Measurements from ENCODE around the gene TMEM101. TPM values are rescaled to one million over a fixed set of nuclear protein-coding genes. Genes with fewer than 3 reads are reported as not detected.
"Not testable (repeated sequence)": the region's sequence is repeated elsewhere in the genome, so short reads cannot be mapped to it uniquely, and the experiment has no call there.

The TMEM101 gene
- total RNA-seq, 3 donors from 2014 or later: 23.0 to 27.7 (median 23.8) TPM

GRCh38 chr17:44029736-44030135 lies 15.0 kb upstream of the TMEM101 start:
- H3K36me3 ChIP-seq (ENCODE audit: low read depth): no peaks in the 10 kb centered on the region
- TF ChIP-seq CTCF (IDR thresholded peaks at IDR 0.05): no peak
- H3K9me3 ChIP-seq: no peaks in the 10 kb centered on the region
- H3K4me3 ChIP-seq: no peak overlapping the region
- DNase-seq (no peak), ATAC-seq (no peak)
- no peaks in the 10 kb centered on the region for H3K4me1 ChIP-seq (ENCODE audit: low read depth)
- intact Hi-C loops (cut with DNase I, micrococcal nuclease): no loop called here

- intact Hi-C loops (cut with DNase I, micrococcal nuclease): no loop called here
- TF ChIP-seq CTCF (IDR thresholded peaks at IDR 0.05): no peak
- ATAC-seq (no peak), DNase-seq (peak in 1 of 3 donors; percentile 5)
- no peak overlapping the region for H3K4me3 ChIP-seq
- H3K9me3 ChIP-seq: no peaks in the 10 kb centered on the region
- no peaks in the 10 kb centered on the region for H3K4me1 ChIP-seq (ENCODE audit: low read depth)
- H3K36me3 ChIP-seq (ENCODE audit: low read depth): no peaks in the 10 kb centered on the region
Observed at GRCh38 chr17:44024853-44025252, 10.1 kb upstream of the TMEM101 start.

- peak; percentile 43 for ATAC-seq
- no peaks in the 10 kb centered on the region for H3K4me1 ChIP-seq (ENCODE audit: low read depth)
- no peak overlapping the region for H3K4me3 ChIP-seq
- TF ChIP-seq CTCF (IDR thresholded peaks at IDR 0.05): no peak
- intact Hi-C loops (cut with DNase I, micrococcal nuclease): no loop called here
- peak in 1 of 3 donors; percentile 21 for DNase-seq
- no peaks in the 10 kb centered on the region for H3K9me3 ChIP-seq
- no peaks in the 10 kb centered on the region for H3K36me3 ChIP-seq (ENCODE audit: low read depth)
Observed at GRCh38 chr17:44024271-44024663, 9.5 kb upstream of the TMEM101 start.

- DNase-seq (peak in 1 of 3 donors; percentile 11), ATAC-seq (no peak)
- H3K9me3 ChIP-seq: no peaks in the 10 kb centered on the region
- H3K4me3 ChIP-seq: no peak overlapping the region
- no peak for TF ChIP-seq CTCF (IDR thresholded peaks at IDR 0.05)
- no peaks in the 10 kb centered on the region for H3K4me1 ChIP-seq (ENCODE audit: low read depth)
- no peaks in the 10 kb centered on the region for H3K36me3 ChIP-seq (ENCODE audit: low read depth)
- intact Hi-C loops (cut with DNase I, micrococcal nuclease): no loop called here
Observed at GRCh38 chr17:44023545-44024270, 8.9 kb upstream of the TMEM101 start.

GRCh38 chr17:44022246-44022645 lies 7.5 kb upstream of the TMEM101 start:
- Histone ChIP-seq H3K9me3 (no peaks in the 10 kb centered on the region), H3K4me3 (no peak overlapping the region), H3K36me3 (ENCODE audit: low read depth) (no peaks in the 10 kb centered on the region), H3K4me1 (ENCODE audit: low read depth) (no peaks in the 10 kb centered on the region)
- ATAC-seq (no peak), DNase-seq (peak in 1 of 3 donors; percentile 0)
- TF ChIP-seq CTCF (IDR thresholded peaks at IDR 0.05): no peak
- intact Hi-C loops (cut with DNase I, micrococcal nuclease): no loop called here

- H3K4me1 ChIP-seq (ENCODE audit: low read depth); H3K4me3 ChIP-seq; DNase-seq; intact Hi-C loops (cut with DNase I, micrococcal nuclease); ATAC-seq; H3K9me3 ChIP-seq; H3K36me3 ChIP-seq (ENCODE audit: low read depth): not testable (repeated sequence)
Observed at GRCh38 chr17:44021227-44021626, 6.5 kb upstream of the TMEM101 start.

Measured in mucosa of descending colon (tissue), 3 donors.